HEK293 (cell line): ENCODE measurements around the gene PABPN1L.

ENCODE experiments used
- CTCF ChIA-PET: fragments of 350-600 bp; formaldehyde crosslinking; extraction: SDS; loops from one replicate; lab custom pipeline; 2021; ENCODE audit warnings: antibody characterized with exemption; lab: Yijun Ruan, JAX
- POLR2A ChIA-PET: fragments of 300-600 bp; formaldehyde crosslinking; extraction: SDS; loops from one replicate; lab custom pipeline; 2020; ENCODE audit warnings: antibody characterized with exemption, inconsistent platforms; lab: Yijun Ruan, JAX
- H3K27ac ChIP-seq: fragments of 200-500 bp; sonication (Bioruptor generic); 2 replicates; pipeline ENCODE4 v1.5.1; 2014; ENCODE audit warnings: low read depth, low read length, control low read depth, inconsistent platforms; ENCODE audit errors: extremely low read depth
- H3K36me3 ChIP-seq, 2 experiments: fragments of 200-500 bp in 1 of 2; sonication (Bioruptor generic) in 1 of 2; 1 replicate in 1 of 2; 2 replicates in 1 of 2; pipeline ENCODE4 v1.5.1; 2014 to 2017; ENCODE audit warnings: inconsistent platforms in 2 of 2, low read length in 2 of 2; ENCODE audit not compliant: control insufficient read depth in 2 of 2, insufficient read depth in 1 of 2
- H3K4me1 ChIP-seq: fragments of 200-500 bp; sonication (Bioruptor generic); 2 replicates; pipeline ENCODE4 v1.5.1; 2014; ENCODE audit warnings: mild to moderate bottlenecking, low read length, inconsistent platforms; ENCODE audit not compliant: control insufficient read depth, insufficient read depth
- H3K4me3 ChIP-seq: 2 replicates; pipeline ENCODE4 v1.5.1; 2011; ENCODE audit warnings: low read depth, mild to moderate bottlenecking, control low read depth, low read length, moderate library complexity
- H3K9me3 ChIP-seq: fragments of 200-500 bp; sonication (Bioruptor generic); 2 replicates; pipeline ENCODE4 v1.5.1; 2014; ENCODE audit warnings: low read depth, low read length, inconsistent platforms; ENCODE audit not compliant: control insufficient read depth, insufficient read depth
- GFI1B ChIP-seq: fragments of 450-650 bp; formaldehyde crosslinking; IDR thresholded peaks from 2 replicates; pipeline ENCODE4 v1.5.1; 2016; ENCODE audit warnings: missing biosample characterization, missing genetic modification characterization
- GLIS1 ChIP-seq: fragments of 450-650 bp; formaldehyde crosslinking; IDR thresholded peaks from 2 replicates; pipeline ENCODE4 v1.5.1; 2016; ENCODE audit warnings: missing biosample characterization, missing genetic modification characterization
- TRIM28 ChIP-seq: IDR thresholded peaks from 2 replicates; pipeline ENCODE4 v1.6.1; 2011; ENCODE audit warnings: low read length, control low read depth, borderline replicate concordance
- ZBTB21 ChIP-seq: fragments of 450-650 bp; formaldehyde crosslinking; IDR thresholded peaks from 2 replicates; pipeline ENCODE4 v1.5.1; 2017; ENCODE audit warnings: missing biosample characterization, missing genetic modification characterization
- ZEB2 ChIP-seq: fragments of 450-650 bp; formaldehyde crosslinking; IDR thresholded peaks from 2 replicates; pipeline ENCODE4 v1.5.1; 2016; ENCODE audit warnings: missing biosample characterization, missing genetic modification characterization
- ZFP3 ChIP-seq: fragments of 450-650 bp; formaldehyde crosslinking; IDR thresholded peaks from 2 replicates; pipeline ENCODE4 v1.5.1; 2016; ENCODE audit warnings: low read depth, missing biosample characterization, missing genetic modification characterization
- ZNF16 ChIP-seq: fragments of 450-650 bp; formaldehyde crosslinking; IDR thresholded peaks from 2 replicates; pipeline ENCODE4 v1.5.1; 2016; ENCODE audit warnings: low read depth, missing biosample characterization, missing genetic modification characterization
- ZNF621 ChIP-seq: fragments of 450-650 bp; formaldehyde crosslinking; IDR thresholded peaks from 2 replicates; pipeline ENCODE4 v1.5.1; 2017; ENCODE audit warnings: missing biosample characterization, missing genetic modification characterization
- ZNF768 ChIP-seq: fragments of 450-650 bp; formaldehyde crosslinking; IDR thresholded peaks from 2 replicates; pipeline ENCODE4 v1.5.1; 2018; ENCODE audit warnings: missing biosample characterization, mild to moderate bottlenecking, missing genetic modification characterization
- ZNF776 ChIP-seq: fragments of 450-650 bp; formaldehyde crosslinking; IDR thresholded peaks from 2 replicates; pipeline ENCODE4 v1.5.0; 2017; ENCODE audit warnings: missing biosample characterization, missing genetic modification characterization, borderline replicate concordance
- TF ChIP-seq, protein P1 (sequence below): fragments of 450-650 bp; formaldehyde crosslinking; conservative IDR thresholded peaks from 2 replicates; pipeline ENCODE4 v1.5.1; 2016; ENCODE audit warnings: low read depth, missing biosample characterization, missing genetic modification characterization
- TF ChIP-seq, protein P2 (sequence below): fragments of 450-650 bp; formaldehyde crosslinking; optimal IDR thresholded peaks from 2 replicates; pipeline ENCODE3; 2016; ENCODE audit warnings: missing biosample characterization, mild to moderate bottlenecking, missing genetic modification characterization
- TF ChIP-seq, protein P3 (sequence below): fragments of 450-650 bp; formaldehyde crosslinking; IDR thresholded peaks from 2 replicates; pipeline ENCODE4 v1.5.1; 2016; ENCODE audit warnings: missing biosample characterization, missing genetic modification characterization

PABPN1L gene

DNA sequence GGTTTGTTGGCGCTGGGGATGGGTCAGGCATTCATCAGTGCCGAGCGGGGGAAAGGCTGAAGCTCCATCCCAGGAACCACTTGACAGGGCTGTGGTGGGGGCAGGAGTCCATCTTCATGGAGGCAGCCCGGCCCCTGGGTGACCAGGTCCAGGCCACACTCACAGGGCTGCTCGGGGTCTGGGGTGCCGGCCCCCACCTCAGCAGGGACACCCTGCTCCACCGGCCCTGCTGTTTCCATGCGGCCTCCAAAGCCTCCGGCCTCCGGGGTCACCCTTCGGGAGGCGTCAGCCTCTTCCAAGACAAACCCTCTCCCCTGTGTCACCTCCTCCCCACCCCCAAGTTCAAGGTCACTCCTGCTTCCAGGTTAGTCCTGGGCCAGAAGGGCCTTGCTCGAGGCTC lies 31.8 kb downstream of the PABPN1L start (continued):
- TF ChIP-seq, protein P1, sequence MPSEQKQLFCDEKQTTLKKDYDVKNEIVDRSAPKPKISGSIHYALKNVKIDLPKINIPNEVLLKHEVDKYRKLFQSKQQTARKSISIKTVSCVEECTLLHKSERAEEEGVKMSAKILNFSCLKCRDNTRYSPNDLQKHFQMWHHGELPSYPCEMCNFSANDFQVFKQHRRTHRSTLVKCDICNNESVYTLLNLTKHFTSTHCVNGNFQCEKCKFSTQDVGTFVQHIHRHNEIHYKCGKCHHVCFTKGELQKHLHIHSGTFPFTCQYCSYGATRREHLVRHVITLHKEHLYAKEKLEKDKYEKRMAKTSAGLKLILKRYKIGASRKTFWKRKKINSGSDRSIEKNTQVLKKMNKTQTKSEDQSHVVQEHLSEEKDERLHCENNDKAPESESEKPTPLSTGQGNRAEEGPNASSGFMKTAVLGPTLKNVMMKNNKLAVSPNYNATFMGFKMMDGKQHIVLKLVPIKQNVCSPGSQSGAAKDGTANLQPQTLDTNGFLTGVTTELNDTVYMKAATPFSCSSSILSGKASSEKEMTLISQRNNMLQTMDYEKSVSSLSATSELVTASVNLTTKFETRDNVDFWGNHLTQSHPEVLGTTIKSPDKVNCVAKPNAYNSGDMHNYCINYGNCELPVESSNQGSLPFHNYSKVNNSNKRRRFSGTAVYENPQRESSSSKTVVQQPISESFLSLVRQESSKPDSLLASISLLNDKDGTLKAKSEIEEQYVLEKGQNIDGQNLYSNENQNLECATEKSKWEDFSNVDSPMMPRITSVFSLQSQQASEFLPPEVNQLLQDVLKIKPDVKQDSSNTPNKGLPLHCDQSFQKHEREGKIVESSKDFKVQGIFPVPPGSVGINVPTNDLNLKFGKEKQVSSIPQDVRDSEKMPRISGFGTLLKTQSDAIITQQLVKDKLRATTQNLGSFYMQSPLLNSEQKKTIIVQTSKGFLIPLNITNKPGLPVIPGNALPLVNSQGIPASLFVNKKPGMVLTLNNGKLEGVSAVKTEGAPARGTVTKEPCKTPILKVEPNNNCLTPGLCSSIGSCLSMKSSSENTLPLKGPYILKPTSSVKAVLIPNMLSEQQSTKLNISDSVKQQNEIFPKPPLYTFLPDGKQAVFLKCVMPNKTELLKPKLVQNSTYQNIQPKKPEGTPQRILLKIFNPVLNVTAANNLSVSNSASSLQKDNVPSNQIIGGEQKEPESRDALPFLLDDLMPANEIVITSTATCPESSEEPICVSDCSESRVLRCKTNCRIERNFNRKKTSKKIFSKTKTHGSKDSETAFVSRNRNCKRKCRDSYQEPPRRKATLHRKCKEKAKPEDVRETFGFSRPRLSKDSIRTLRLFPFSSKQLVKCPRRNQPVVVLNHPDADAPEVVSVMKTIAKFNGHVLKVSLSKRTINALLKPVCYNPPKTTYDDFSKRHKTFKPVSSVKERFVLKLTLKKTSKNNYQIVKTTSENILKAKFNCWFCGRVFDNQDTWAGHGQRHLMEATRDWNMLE (tag by site-specific recombination): no peak
- no peak for TF ChIP-seq ZFP3 (tag by site-specific recombination)
- TF ChIP-seq ZNF621 (tag by site-specific recombination): no peak
- no peak for TF ChIP-seq TRIM28
- no peak for TF ChIP-seq GLIS1 (tag by site-specific recombination)
- no peak for TF ChIP-seq GFI1B (tag by site-specific recombination)
- no peak for TF ChIP-seq ZNF776 (tag by site-specific recombination)
- TF ChIP-seq, all 188 proteins: peak for 0

DNA sequence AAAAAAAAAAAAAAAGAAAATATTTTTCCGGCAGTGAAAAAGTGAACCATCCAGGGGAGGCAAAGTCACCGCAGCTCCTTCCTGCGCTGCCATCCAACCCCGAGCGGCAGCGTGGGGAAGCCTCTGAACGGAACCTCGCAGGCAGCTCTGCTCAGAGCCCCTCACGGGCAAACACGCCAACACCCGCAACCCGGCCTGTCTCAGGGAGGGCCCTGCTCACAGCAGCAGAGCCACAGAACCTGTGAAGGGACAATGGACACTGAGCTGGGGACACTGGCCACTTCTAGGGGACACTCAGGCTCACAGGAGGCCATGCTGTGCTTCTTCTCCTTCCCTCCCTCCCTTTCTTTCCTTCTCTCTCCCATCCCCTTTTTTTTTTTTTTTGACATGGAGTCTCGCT lies 33.4 kb downstream of the PABPN1L start:
- TF ChIP-seq, protein P2, sequence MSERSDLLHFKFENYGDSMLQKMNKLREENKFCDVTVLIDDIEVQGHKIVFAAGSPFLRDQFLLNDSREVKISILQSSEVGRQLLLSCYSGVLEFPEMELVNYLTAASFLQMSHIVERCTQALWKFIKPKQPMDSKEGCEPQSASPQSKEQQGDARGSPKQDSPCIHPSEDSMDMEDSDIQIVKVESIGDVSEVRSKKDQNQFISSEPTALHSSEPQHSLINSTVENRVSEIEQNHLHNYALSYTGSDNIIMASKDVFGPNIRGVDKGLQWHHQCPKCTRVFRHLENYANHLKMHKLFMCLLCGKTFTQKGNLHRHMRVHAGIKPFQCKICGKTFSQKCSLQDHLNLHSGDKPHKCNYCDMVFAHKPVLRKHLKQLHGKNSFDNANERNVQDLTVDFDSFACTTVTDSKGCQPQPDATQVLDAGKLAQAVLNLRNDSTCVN (tag by site-specific recombination): no peak
- no peak for TF ChIP-seq ZNF16
- TF ChIP-seq ZNF768: no peak
- Histone ChIP-seq H3K4me1 (no peaks in the 10 kb centered on the region), H3K4me3 (no peak overlapping the region), H3K27ac (no peak overlapping the region), H3K36me3 (peaks cover 0 to 3% of the 10 kb centered on the region in 2 experiments; a peak in 1 of 3 replicates), H3K9me3 (no peaks in the 10 kb centered on the region)
- ChIA-PET CTCF (no interaction called here), POLR2A (no interaction called here)

DNA sequence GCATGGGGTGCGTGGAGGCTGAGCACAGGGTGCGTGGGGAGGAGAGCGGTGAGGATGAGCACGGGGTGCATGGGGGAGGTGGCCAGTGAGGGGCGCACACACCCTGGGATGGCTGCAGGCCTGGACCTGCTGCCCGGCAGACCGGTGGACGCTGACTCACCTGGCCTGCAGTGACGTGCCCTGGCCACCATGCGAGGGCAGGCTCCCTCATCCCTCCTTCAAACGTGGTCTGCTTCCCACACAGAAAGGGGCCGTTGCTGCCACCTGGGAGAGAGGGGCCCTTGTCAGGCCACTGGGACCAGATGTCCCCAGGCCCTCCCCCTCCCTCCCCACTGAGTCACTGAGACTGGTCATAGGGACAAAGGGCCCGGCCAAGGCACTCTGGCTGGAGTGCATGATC lies 34.6 kb downstream of the PABPN1L start:
- H3K4me3 ChIP-seq: no peak overlapping the region
- H3K9me3 ChIP-seq: no peaks in the 10 kb centered on the region
- ChIA-PET POLR2A (no interaction called here), CTCF (no interaction called here)
- TF ChIP-seq, protein P3, sequence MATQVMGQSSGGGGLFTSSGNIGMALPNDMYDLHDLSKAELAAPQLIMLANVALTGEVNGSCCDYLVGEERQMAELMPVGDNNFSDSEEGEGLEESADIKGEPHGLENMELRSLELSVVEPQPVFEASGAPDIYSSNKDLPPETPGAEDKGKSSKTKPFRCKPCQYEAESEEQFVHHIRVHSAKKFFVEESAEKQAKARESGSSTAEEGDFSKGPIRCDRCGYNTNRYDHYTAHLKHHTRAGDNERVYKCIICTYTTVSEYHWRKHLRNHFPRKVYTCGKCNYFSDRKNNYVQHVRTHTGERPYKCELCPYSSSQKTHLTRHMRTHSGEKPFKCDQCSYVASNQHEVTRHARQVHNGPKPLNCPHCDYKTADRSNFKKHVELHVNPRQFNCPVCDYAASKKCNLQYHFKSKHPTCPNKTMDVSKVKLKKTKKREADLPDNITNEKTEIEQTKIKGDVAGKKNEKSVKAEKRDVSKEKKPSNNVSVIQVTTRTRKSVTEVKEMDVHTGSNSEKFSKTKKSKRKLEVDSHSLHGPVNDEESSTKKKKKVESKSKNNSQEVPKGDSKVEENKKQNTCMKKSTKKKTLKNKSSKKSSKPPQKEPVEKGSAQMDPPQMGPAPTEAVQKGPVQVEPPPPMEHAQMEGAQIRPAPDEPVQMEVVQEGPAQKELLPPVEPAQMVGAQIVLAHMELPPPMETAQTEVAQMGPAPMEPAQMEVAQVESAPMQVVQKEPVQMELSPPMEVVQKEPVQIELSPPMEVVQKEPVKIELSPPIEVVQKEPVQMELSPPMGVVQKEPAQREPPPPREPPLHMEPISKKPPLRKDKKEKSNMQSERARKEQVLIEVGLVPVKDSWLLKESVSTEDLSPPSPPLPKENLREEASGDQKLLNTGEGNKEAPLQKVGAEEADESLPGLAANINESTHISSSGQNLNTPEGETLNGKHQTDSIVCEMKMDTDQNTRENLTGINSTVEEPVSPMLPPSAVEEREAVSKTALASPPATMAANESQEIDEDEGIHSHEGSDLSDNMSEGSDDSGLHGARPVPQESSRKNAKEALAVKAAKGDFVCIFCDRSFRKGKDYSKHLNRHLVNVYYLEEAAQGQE (tag by site-specific recombination): no peak
- TF ChIP-seq, protein P1 (tag by site-specific recombination): no peak
- TF ChIP-seq ZBTB21 (tag by site-specific recombination) (no peak), ZEB2 (tag by site-specific recombination) (no peak)
- peaks cover 0 to 3% of the 10 kb centered on the region in 2 experiments; a peak in 1 of 3 replicates for H3K36me3 ChIP-seq
- no peaks in the 10 kb centered on the region for H3K4me1 ChIP-seq
- H3K27ac ChIP-seq: no peak overlapping the region
